ENCODE measurements around the gene DPEP1. TPM values are rescaled to one million over a fixed set of nuclear protein-coding genes. Genes with fewer than 3 reads are reported as not detected.

The DPEP1 gene
- total RNA-seq, 1 donor from 2014 or later = 13.4 TPM

DNA sequence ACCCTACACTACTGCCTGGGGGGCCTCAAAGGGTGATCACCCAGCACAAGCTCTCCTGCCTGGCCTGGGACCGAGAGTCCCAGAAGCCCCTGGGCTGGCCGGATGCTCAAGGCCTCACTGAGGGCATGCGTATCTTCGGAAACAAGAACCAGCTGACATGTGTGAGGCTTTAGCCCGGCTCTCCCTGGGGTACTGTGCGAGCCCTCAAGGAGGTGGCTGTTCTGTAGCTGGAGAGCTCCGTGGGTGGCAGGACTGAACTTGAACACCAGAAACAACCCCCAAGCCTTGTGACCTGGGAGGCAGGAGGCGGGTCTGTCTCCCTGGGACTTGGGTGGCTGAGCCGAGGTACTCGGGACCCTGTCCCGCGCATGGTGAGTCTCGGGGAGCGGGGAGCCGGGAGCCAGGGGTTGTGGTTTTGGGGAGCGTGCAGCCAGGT, 7.0 kb downstream of the DPEP1 start:
- no peak for DNase-seq (ENCODE audit: extremely low spot score, unreplicated experiment)
- Mint-ChIP-seq H3K4me1 (ENCODE audit: unreplicated experiment) (peaks cover 40% of the 10 kb centered on the region), H3K27me3 (peaks cover 20% of the 10 kb centered on the region), H3K27ac (no peak overlapping the region), H3K36me3 (no peaks in the 10 kb centered on the region), H3K9me3 (no peaks in the 10 kb centered on the region), H3K4me3 (no peak overlapping the region)
- TF ChIP-seq, protein P1, sequence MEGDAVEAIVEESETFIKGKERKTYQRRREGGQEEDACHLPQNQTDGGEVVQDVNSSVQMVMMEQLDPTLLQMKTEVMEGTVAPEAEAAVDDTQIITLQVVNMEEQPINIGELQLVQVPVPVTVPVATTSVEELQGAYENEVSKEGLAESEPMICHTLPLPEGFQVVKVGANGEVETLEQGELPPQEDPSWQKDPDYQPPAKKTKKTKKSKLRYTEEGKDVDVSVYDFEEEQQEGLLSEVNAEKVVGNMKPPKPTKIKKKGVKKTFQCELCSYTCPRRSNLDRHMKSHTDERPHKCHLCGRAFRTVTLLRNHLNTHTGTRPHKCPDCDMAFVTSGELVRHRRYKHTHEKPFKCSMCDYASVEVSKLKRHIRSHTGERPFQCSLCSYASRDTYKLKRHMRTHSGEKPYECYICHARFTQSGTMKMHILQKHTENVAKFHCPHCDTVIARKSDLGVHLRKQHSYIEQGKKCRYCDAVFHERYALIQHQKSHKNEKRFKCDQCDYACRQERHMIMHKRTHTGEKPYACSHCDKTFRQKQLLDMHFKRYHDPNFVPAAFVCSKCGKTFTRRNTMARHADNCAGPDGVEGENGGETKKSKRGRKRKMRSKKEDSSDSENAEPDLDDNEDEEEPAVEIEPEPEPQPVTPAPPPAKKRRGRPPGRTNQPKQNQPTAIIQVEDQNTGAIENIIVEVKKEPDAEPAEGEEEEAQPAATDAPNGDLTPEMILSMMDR (conservative IDR thresholded peaks at IDR 0.05) = no peak

- TF ChIP-seq, protein P1 (conservative IDR thresholded peaks at IDR 0.05) = no peak
- Mint-ChIP-seq H3K27ac (no peak overlapping the region), H3K4me3 (no peak overlapping the region), H3K4me1 (ENCODE audit: unreplicated experiment) (peaks cover 41% of the 10 kb centered on the region), H3K36me3 (no peaks in the 10 kb centered on the region), H3K27me3 (peaks cover 21% of the 10 kb centered on the region), H3K9me3 (no peaks in the 10 kb centered on the region)
- no peak for DNase-seq (ENCODE audit: extremely low spot score, unreplicated experiment)
Observed at GRCh38 chr16:89621136-89621697, 7.8 kb downstream of the DPEP1 start.

GRCh38 chr16:89621698-89622409, 8.4 kb downstream of the DPEP1 start:
- H3K9me3 Mint-ChIP-seq = no peaks in the 10 kb centered on the region
- H3K27ac Mint-ChIP-seq = peak overlapping the region; percentile 26
- H3K4me1 Mint-ChIP-seq (ENCODE audit: unreplicated experiment) = peaks cover 41% of the 10 kb centered on the region
- H3K36me3 Mint-ChIP-seq = no peaks in the 10 kb centered on the region
- TF ChIP-seq, protein P1 (conservative IDR thresholded peaks at IDR 0.05) = no peak
- peak overlapping the region; percentile 5 for H3K4me3 Mint-ChIP-seq
- no peak for DNase-seq (ENCODE audit: extremely low spot score, unreplicated experiment)
- H3K27me3 Mint-ChIP-seq = peaks cover 21% of the 10 kb centered on the region

DNA sequence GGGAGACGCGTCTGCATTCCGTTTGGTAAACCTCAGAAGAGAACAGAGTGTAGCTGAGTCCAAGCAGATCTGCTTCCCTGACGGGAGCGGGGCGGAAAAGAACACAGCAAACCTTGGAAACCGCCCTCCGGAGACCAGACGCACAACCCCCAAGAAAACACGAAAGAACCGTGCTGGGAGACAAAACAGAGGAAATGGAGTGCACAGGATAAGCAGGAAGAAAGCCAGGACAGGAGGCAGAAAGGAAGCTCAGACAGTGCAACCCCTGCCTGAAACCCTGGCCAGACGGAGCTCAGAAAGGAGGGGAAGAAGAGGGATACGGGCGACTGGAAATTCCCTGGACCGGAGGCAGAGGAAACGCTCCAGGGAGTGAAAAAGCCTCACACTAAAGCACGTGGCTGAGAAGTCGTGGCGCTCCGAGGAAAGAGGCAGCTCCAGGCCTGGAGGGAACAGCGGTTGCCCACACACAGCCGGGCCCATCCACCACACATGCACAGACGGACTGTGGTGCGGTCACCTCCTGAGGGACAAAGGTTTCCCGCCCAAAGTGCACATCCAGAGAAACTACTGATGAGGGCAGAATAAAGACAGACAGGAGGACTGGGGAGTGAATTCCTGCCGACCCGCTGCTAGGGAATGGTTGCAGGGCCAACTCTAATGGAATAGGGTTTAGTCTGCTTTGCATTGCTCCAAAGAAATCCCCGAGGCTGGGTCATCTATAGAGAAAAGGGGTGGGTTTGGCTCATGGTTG, 10.2 kb downstream of the DPEP1 start:
- peak overlapping the region; percentile 11 for H3K4me3 Mint-ChIP-seq
- no peaks in the 10 kb centered on the region for H3K9me3 Mint-ChIP-seq
- peak overlapping the region; percentile 0 for H3K27ac Mint-ChIP-seq
- TF ChIP-seq, protein P1 (conservative IDR thresholded peaks at IDR 0.05) = no peak
- peaks cover 41% of the 10 kb centered on the region for H3K4me1 Mint-ChIP-seq (ENCODE audit: unreplicated experiment)
- DNase-seq (ENCODE audit: extremely low spot score, unreplicated experiment) = no peak
- H3K27me3 Mint-ChIP-seq = peaks cover 21% of the 10 kb centered on the region
- no peaks in the 10 kb centered on the region for H3K36me3 Mint-ChIP-seq

GRCh38 chr16:89624777-89625761, 11.6 kb downstream of the DPEP1 start:
- peaks cover 38% of the 10 kb centered on the region for H3K4me1 Mint-ChIP-seq (ENCODE audit: unreplicated experiment)
- H3K36me3 Mint-ChIP-seq = no peaks in the 10 kb centered on the region
- TF ChIP-seq, protein P1 (conservative IDR thresholded peaks at IDR 0.05) = no peak
- no peak for DNase-seq (ENCODE audit: extremely low spot score, unreplicated experiment)
- peaks cover 21% of the 10 kb centered on the region for H3K27me3 Mint-ChIP-seq
- peak overlapping the region; percentile 15 for H3K27ac Mint-ChIP-seq
- H3K4me3 Mint-ChIP-seq = no peak overlapping the region
- no peaks in the 10 kb centered on the region for H3K9me3 Mint-ChIP-seq
